Keratinocyte (primary cell): ENCODE data around the gene PARD3. TPM values are rescaled to one million over a fixed set of nuclear protein-coding genes. Genes with fewer than 3 reads are reported as not detected.

Experiments used
- DNase-seq: peaks from one replicate; pipeline ENCODE4 v3.0.0-alpha.2; 2011; ENCODE audit warnings: low read depth, missing footprints, low spot score
- FAIRE-seq: peaks from 2 replicates; lab custom pipeline; 2011; peaks lifted over from hg19 to GRCh38; lab: Jason Lieb, UNC
- H2AFZ ChIP-seq: 2 replicates; pipeline ENCODE4 v1.6.0; 2012; ENCODE audit warnings: low read length, control low read depth, inconsistent platforms; ENCODE audit not compliant: control insufficient read depth
- H3K27ac ChIP-seq: 2 replicates; pipeline ENCODE4 v1.5.1; 2011; ENCODE audit warnings: low read length; ENCODE audit not compliant: control insufficient read depth, insufficient read depth
- H3K27me3 ChIP-seq: 3 replicates; pipeline ENCODE4 v1.6.0; 2011; ENCODE audit warnings: low read length; ENCODE audit not compliant: control insufficient read depth, insufficient read depth; ENCODE audit errors: extremely low read depth
- H3K36me3 ChIP-seq, 2 experiments: 2 replicates in 1 of 2; 3 replicates in 1 of 2; pipeline ENCODE4 v1.5.1; 2011; ENCODE audit warnings: low read length in 2 of 2, mild to moderate bottlenecking in 1 of 2; ENCODE audit not compliant: control insufficient read depth in 2 of 2, insufficient read depth in 2 of 2; ENCODE audit errors: extremely low read depth in 1 of 2
- H3K4me1 ChIP-seq: 3 replicates; pipeline ENCODE4 v1.5.1; 2011; ENCODE audit warnings: low read length; ENCODE audit not compliant: control insufficient read depth, insufficient read depth; ENCODE audit errors: extremely low read depth
- H3K4me2 ChIP-seq: 3 replicates; pipeline ENCODE4 v1.6.0; 2011; ENCODE audit warnings: low read depth, low read length; ENCODE audit not compliant: control insufficient read depth, insufficient read depth; ENCODE audit errors: extremely low read depth
- H3K4me3 ChIP-seq, 3 experiments: fragments of 200-600 bp in 1 of 3; sonication (generic) in 1 of 3; 2 replicates in 2 of 3; 3 replicates in 1 of 3; pipeline ENCODE4 v1.5.1; 2011 to 2016; ENCODE audit warnings: low read length in 3 of 3, mild to moderate bottlenecking in 3 of 3, control low read depth in 2 of 3, inconsistent platforms in 1 of 3, low read depth in 1 of 3, mixed read lengths in 1 of 3, mixed run types in 1 of 3, moderate library complexity in 1 of 3; ENCODE audit not compliant: control insufficient read depth in 2 of 3, insufficient read depth in 2 of 3; ENCODE audit errors: extremely low read depth in 1 of 3
- H3K79me2 ChIP-seq: 2 replicates; pipeline ENCODE4 v1.6.0; 2012; ENCODE audit warnings: low read length; ENCODE audit not compliant: control insufficient read depth, insufficient read depth
- H3K9ac ChIP-seq: 3 replicates; pipeline ENCODE4 v1.6.0; 2011; ENCODE audit warnings: low read length; ENCODE audit not compliant: control insufficient read depth, insufficient read depth; ENCODE audit errors: extremely low read depth
- H3K9me1 ChIP-seq: 3 replicates; pipeline ENCODE4 v1.6.0; 2011; ENCODE audit warnings: low read length; ENCODE audit not compliant: control insufficient read depth, insufficient read depth; ENCODE audit errors: extremely low read depth
- H3K9me3 ChIP-seq: 2 replicates; pipeline ENCODE4 v1.5.1; 2012; ENCODE audit warnings: low read depth, low read length; ENCODE audit not compliant: control insufficient read depth
- H4K20me1 ChIP-seq: 3 replicates; pipeline ENCODE4 v1.6.0; 2011; ENCODE audit warnings: low read length; ENCODE audit not compliant: control insufficient read depth, insufficient read depth; ENCODE audit errors: extremely low read depth
- EZH2 ChIP-seq: IDR thresholded peaks from one replicate; pipeline ENCODE4 v1.6.1; 2012; ENCODE audit warnings: inconsistent platforms, mild to moderate bottlenecking, low read length, moderate library complexity
- dilution Hi-C: fragments of 300-500 bp; cut with MboI; formaldehyde crosslinking; loops from one replicate; pipeline ENCODE4 v1.7.0; 2020; ENCODE audit warnings: low sequenced_read_pairs; ENCODE audit not compliant: extremely low pct_ligation_motif_present
- polyA plus RNA-seq, 5 experiments: library from polyadenylated mRNA; depleted of rRNA in 3 of 5; stranded (reverse) in 3 of 5; stranded (forward) in 1 of 5; unstranded in 1 of 5; fragments of >200 nt; gene quantifications; 1 replicate in 1 of 5; 2 replicates in 3 of 5; 3 replicates in 1 of 5; pipeline versions ENCODE4 v1.2.1 to v1.2.3, GENCODE V29; 2011 to 2012; ENCODE audit warnings: missing spikeins in 2 of 5, low read depth in 1 of 5, low replicate concordance in 1 of 5
- TF ChIP-seq, protein P1 (sequence below), 3 experiments: IDR thresholded peaks in 1 of 3; conservative IDR thresholded peaks in 1 of 3; optimal IDR thresholded peaks in 1 of 3; 2 replicates in 2 of 3; 3 replicates in 1 of 3; pipeline versions ENCODE3 to v1.5.1; 2011; ENCODE audit warnings: low read length in 3 of 3, mild to moderate bottlenecking in 3 of 3, moderate library complexity in 2 of 3, control low read depth in 1 of 3, inconsistent platforms in 1 of 3; ENCODE audit not compliant: insufficient read depth in 2 of 3; ENCODE audit errors: extremely low read depth in 1 of 3

Gene PARD3
- polyA plus RNA-seq, 1 donor (not counting 4 experiments of a cell fraction or from before 2014, with no cell fraction given), result 46.4 TPM

DNA sequence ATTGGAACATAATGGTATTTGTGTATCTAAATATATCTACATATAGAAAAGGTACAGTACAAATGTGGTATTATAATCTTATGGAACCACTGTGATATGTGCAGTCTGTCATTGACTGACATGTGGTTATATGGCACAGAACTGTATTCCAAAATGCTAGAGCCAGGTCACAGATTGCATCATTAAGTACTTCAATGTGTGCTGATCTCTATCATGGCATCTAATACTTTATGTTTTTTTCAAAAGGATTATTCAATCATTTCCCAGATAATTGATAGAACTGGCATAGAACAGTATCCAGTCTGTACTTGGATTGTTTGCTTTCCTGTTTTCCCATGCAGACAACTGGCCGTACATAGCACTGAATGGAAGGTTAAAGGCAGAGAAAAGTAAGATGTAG lies 662.7 kb downstream of the PARD3 start:
- H2AFZ ChIP-seq, result no peak overlapping the region
- H3K4me1 ChIP-seq, result peaks cover 18% of the 10 kb centered on the region
- DNase-seq (no peak), FAIRE-seq (peak; percentile 5)
- no peaks in the 10 kb centered on the region for H3K9me3 ChIP-seq
- no peak overlapping the region for H3K4me2 ChIP-seq
- no peak overlapping the region for H3K4me3 ChIP-seq
- no peak for TF ChIP-seq EZH2
- TF ChIP-seq, protein P1, sequence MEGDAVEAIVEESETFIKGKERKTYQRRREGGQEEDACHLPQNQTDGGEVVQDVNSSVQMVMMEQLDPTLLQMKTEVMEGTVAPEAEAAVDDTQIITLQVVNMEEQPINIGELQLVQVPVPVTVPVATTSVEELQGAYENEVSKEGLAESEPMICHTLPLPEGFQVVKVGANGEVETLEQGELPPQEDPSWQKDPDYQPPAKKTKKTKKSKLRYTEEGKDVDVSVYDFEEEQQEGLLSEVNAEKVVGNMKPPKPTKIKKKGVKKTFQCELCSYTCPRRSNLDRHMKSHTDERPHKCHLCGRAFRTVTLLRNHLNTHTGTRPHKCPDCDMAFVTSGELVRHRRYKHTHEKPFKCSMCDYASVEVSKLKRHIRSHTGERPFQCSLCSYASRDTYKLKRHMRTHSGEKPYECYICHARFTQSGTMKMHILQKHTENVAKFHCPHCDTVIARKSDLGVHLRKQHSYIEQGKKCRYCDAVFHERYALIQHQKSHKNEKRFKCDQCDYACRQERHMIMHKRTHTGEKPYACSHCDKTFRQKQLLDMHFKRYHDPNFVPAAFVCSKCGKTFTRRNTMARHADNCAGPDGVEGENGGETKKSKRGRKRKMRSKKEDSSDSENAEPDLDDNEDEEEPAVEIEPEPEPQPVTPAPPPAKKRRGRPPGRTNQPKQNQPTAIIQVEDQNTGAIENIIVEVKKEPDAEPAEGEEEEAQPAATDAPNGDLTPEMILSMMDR (optimal IDR thresholded peaks at IDR 0.05 in 1 of 3, IDR thresholded peaks at IDR 0.05 in 1 of 3, conservative IDR thresholded peaks at IDR 0.05 in 1 of 3; ENCODE audit: extremely low read depth in 1 of 3, insufficient read depth in 2 of 3, low read length in 3 of 3), result no peak
- no peaks in the 10 kb centered on the region for H4K20me1 ChIP-seq
- no peak overlapping the region for H3K27ac ChIP-seq
- H3K79me2 ChIP-seq, result no peaks in the 10 kb centered on the region
- dilution Hi-C loops, result no loop called here
- no peak overlapping the region for H3K9ac ChIP-seq
- no peaks in the 10 kb centered on the region for H3K9me1 ChIP-seq
- no peaks in the 10 kb centered on the region for H3K36me3 ChIP-seq
- H3K27me3 ChIP-seq, result no peaks in the 10 kb centered on the region

DNA sequence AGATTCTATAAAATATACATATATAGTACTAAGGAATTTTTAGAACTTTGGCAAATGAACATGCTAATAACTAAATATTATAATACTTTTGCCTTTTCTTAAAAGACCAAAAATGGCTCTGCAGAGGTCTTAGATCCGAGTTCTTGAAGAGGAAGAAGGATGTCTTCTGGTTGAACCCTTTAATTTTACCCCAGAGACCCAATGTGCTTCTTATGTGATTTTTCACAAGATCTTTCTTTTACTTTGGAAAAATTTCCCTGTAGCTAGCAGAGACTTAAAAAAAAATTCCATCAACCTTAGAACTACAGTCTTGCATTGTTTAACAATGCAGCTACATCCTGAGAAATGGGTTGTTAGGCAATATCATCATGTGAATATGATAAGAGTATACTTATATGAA lies 663.2 kb downstream of the PARD3 start:
- H3K9ac ChIP-seq, result no peak overlapping the region
- H3K79me2 ChIP-seq, result no peaks in the 10 kb centered on the region
- H3K4me3 ChIP-seq, result no peak overlapping the region
- dilution Hi-C loops, result no loop called here
- no peaks in the 10 kb centered on the region for H3K27me3 ChIP-seq
- no peak overlapping the region for H3K4me2 ChIP-seq
- no peaks in the 10 kb centered on the region for H3K9me3 ChIP-seq
- no peak overlapping the region for H2AFZ ChIP-seq
- H3K4me1 ChIP-seq, result peaks cover 13% of the 10 kb centered on the region
- H4K20me1 ChIP-seq, result no peaks in the 10 kb centered on the region
- no peak for FAIRE-seq
- TF ChIP-seq, protein P1 (optimal IDR thresholded peaks at IDR 0.05 in 1 of 3, IDR thresholded peaks at IDR 0.05 in 1 of 3, conservative IDR thresholded peaks at IDR 0.05 in 1 of 3; ENCODE audit: extremely low read depth in 1 of 3, insufficient read depth in 2 of 3, low read length in 3 of 3), result no peak
- no peak for TF ChIP-seq EZH2
- DNase-seq, result no peak
- no peaks in the 10 kb centered on the region for H3K36me3 ChIP-seq
- no peaks in the 10 kb centered on the region for H3K9me1 ChIP-seq
- H3K27ac ChIP-seq, result no peak overlapping the region
